ENCODE measurements around the gene CRYBA4.

Gene CRYBA4

DNA sequence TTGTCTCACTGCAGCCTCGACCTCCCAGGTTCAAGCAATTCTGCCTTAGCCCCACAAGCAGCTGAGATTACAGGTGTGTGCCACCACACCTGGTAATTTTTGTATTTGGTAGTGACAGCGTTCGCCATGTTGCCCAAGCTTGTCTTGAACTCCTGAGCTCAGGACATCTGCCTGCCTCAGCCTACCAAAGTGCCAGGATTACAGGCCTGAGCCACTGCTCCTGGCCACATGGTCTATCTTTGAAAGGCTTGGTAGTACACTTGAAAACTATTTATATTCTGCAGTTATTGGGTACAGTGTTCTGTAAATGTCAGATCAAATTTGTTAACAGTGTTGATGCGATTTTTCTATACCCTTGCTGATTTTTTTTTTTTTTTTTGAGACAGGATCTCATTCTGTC, 9.5 kb downstream of the CRYBA4 start:
- DNase-seq: no peak

DNA sequence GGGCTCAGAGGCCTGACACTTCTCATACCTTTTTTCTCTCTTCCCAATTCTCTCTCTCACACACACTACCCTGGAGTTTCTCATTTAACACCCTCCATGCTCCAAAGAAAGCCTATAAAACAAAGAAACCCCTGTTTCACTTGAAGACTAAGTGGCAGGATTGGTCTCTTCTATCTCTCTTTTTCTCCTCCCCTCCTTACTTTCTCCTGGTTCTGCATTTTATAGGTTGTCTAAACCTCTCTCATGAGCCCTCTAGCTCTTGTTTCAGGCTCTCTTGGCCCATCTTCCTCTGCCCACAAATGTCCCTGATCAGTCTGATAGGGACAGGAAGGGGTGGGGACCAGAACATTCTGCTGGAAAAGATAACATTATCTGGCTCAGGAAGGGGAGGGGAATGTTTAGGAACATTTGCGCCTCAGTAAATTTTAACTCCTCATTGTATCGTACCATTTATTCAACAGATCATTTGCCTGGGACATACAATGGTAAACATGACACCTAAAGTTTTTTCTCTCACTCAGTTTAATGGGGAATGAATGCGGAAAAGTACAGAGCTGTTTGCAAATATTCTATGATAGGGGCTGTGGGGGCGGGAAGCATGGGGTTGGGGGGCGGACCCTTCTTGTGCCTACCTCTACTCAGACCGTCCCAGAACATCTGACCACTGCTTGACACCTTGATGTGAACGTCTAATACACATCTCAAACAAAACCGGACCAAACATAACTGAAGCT, 10.8 kb downstream of the CRYBA4 start:
- DNase-seq: no peak

DNA sequence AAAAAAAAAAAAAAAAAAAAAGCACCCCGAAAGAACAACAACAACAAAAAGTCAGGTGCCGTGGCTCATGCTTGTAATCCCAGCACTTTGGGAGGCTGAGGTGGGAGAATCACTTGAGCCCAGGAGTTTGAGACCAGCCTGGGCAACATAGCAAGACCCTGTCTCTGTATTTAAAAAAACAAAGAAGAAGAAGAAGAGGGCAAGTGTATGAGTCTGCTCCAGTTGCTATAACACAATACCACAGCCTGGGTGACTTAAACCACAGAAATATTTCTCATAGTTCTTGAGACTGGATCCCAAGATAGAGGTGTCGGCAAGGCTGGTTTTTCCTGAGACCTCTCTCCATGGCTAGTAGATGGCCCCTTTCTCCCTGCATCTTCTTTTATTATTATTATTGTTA, 12.4 kb downstream of the CRYBA4 start:
- no peak for DNase-seq

DNA sequence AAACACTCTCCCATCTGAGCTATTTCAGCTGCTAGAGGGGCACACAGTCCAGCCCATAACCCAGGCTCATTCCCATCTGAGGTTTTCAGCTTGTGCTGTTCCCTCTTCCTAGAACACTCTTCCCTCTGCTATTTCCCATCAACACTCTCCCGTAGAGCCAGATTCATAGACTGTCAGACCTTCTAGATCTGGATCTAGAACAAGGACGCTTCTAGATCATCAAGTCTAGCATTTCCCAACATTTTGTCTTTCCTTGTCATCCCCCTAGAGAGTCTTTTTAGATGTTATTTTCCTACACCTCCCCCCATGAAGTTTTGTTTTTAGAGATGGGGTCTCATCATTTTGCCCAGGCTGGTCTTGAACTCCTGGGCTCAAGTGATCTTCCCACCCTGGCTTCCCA, 13.4 kb downstream of the CRYBA4 start:
- no peak for DNase-seq

DNA sequence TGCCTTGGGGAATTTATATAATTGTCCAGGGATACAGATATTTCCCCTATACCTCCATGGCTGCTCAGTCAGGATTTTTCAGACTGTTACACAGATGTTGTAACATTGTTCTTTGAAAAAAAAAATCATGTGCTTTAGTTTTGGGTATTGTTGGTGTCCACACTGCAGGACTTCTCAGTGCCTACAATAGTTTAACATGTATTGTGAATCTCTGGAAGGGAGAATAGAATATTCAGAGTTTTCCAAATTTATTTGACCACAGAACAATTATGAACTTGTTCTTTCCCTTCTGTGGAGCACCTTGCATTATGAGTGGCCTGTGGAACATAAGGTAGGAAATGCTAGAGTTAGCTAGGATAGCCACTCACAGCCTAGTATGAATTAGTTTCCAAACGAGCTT, 14.5 kb downstream of the CRYBA4 start:
- DNase-seq: no peak

DNA sequence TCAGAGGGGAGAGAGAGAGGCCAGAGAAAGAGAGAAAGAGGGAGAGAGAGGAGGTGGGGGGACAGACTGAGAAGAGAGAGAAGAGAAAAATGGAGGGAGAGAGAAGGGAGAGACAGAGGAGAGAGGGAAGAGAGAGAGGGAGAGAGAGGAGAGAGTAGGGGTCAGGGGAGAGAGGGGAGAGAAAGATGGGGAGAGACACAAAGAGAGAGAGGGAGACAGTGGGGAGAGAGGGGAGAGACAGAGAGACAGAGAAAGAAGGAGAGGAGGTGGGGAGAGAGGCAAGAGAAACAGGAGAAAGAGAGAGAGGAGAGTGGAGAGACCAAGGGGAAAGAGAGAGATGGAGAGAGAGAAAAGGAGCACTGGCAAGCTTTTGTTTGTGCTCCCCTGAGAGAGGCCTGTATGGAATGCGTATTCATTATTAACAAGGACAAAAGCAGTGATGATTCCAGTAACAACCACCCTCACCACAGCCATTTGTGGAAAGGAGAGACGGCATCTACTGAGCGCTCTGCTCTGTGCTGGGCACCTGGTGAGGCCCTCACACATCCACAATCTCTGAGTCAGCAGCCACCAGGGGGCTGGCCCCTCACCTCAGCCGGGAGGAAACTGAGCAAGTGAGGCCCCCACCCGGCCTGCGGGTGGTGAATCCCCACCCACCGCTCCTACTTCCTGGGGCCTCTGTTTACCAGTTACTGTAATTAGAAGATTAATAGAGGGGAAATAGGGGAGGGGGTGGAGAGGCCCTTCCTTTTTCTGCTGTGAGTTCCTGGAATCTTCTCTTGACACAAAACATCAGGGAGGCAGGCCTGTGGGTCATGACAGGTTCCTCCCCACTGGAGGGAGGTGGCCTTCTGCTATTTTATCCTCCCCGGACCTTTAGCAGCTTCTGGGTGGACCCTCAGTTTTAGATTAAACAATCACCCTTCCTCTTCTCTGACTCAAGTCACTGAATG, 21.0 kb downstream of the CRYBA4 start:
- DNase-seq: no peak

DNA sequence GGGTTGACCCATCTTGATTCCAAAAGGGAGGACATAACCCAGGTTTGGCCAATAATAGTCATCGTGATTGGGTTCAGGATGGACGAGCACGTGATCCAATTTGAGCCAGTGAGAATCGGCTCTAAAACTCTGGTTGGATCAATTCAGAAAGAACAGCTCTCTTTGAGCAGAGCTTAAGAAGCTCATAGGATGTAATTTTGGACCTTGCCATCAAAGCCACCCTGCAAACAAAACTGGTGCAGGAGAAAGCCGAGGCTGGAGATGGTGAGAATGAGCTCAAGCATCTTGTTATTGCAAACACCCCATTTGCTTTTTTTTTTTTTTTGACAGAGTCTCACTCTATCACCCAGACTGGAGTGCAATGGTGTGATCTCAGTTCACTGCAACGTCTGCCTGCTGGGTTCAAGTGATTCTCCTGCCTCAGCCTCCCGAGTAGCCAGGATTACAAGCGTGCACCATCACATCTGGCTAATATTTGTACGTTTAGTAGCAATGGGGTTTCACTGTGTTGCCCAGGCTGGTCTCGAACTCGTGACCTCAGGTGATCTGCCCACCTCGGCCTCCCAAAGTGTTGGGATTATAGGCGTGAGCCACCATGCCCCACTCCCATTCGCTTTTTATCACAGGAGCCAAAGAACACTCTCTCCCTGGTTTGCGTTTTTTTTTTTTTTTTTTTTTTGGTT, 21.8 kb downstream of the CRYBA4 start:
- no peak for DNase-seq

DNA sequence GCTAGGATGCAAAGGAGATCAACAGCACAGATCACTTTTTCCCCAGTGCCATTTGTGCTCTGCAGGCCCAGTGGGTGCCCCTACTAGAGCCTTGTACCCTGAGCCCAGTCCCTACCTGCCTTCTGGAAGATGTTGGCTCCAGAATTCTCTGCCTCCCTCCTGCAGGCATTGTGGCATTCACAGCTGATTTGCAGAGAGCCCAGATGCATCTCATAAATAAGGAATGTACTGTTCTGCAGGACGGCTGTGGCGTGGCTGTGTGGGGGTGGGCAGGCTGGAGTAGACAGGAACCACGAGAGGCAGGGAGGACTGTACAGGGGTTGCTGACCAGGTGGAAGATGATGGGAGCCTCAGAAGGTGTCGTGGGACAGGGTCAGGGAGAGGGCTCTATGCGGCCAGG, 24.4 kb downstream of the CRYBA4 start:
- DNase-seq: no peak

DNA sequence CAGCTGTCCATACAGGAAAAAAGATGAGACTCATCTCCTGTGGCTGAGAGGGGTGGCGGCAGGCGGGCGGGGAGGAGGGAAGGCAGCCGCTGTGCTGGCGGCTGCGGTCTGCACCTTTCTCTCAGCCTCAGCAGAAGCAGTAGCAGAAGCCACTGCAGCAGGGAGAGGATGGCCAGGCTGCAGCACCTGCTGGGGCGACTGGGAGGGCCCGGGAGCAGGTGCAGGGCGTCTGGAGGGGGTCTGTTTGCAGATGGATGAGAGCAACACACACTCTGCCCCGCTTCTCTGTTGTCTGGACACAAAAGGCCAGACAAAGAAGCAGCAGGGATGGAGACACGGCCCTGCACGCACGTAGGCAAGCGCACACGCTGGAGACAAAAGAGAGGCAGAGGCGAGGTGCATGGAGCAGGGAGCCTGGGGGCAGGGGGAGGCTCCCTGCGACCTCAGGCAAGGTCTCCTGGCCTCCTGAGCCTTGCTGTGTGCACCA, 26.3 kb downstream of the CRYBA4 start:
- DNase-seq: peak; percentile 87

DNA sequence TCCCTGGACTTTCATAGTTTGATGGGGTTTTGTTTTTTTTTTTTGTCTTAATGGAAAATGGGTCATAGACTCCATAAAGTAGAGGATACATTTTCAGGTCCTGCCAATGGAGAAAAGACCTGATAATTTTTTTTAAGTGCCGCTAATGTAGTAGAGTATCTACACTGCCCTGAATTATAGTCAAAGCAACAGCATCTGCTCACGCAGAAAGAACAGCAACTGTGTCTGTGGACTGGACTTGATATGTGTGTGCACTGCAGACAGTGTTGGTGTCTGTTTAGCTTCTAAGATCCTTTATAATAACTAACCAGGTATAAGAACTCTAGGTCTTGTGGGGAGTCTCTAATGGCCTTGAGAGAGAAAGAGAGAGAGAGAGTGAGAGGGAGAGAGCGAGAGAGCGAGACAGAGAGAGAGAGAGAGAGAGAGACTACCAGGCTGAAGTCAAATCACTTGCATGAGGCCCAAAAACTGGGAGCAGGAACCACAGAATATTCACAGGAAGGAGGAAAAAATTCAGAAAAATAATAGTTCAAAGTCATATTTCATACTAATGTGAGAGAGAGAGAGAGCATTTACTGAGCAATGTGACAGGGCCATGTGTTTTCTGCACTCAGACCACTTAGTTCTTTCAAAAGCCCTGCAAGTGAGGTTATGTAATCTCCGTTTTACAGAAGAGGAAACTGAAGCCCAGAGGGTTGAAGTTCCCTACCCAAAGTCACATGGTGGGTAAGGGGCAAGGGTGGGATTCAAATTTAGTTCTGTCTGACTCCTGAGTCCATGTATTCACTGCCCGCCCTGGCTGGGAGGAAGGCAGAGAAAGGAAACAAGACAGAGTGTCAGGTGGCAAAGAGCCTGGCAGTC, 27.0 kb downstream of the CRYBA4 start:
- no peak for DNase-seq

DNA sequence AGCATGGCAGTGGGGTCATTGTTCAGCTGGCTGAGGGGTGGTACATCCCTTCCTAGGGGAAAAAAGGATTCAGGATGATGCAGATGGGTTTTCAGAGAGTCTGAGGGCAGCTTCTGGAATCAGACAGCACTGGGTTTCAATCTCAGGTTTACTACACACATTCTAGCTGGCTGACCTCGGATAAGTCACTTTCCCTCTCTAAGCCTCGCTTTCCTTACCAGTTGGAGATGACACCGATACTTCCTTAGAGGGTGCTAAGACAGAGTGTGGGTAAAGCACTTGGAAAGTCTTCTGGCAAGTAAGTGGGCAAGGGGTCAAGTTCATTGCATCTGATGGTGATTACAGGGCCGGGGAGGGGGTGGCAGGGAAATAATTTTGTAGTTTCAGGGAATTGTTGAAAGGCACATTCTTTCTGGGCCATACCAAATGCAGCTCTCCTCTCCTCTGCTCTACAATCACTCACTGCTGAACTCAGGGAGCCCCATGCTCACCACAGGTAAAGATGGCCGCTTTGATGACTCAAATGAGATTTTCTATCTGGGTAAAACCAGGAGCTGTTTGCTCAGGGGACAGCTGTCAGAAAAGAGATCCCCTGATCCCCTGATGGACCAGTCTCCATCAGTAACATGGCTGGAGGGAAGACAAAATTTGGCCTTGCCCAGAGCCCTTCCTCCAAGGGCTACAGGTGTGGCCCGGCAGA, 29.1 kb downstream of the CRYBA4 start:
- DNase-seq: no peak

DNA sequence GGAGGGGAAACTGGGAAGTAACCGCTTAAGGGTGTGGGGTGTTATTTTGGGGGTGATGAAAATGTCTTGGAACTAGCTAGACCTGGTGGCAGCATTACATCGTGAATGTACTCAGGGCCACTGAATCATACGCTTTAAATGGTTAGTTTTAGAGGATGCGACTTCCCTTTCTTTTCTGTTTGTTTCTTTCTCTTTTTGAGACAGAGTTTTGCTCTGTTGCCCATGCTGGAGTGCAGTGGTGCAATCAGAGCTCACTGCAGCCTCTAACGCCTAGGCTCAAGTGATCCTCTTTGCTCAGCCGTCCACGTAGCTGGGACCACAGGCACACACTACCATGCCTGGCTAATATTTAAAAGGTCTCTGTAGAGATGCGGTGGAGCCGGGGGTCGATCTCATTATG, 30.1 kb downstream of the CRYBA4 start:
- no peak for DNase-seq

DNA sequence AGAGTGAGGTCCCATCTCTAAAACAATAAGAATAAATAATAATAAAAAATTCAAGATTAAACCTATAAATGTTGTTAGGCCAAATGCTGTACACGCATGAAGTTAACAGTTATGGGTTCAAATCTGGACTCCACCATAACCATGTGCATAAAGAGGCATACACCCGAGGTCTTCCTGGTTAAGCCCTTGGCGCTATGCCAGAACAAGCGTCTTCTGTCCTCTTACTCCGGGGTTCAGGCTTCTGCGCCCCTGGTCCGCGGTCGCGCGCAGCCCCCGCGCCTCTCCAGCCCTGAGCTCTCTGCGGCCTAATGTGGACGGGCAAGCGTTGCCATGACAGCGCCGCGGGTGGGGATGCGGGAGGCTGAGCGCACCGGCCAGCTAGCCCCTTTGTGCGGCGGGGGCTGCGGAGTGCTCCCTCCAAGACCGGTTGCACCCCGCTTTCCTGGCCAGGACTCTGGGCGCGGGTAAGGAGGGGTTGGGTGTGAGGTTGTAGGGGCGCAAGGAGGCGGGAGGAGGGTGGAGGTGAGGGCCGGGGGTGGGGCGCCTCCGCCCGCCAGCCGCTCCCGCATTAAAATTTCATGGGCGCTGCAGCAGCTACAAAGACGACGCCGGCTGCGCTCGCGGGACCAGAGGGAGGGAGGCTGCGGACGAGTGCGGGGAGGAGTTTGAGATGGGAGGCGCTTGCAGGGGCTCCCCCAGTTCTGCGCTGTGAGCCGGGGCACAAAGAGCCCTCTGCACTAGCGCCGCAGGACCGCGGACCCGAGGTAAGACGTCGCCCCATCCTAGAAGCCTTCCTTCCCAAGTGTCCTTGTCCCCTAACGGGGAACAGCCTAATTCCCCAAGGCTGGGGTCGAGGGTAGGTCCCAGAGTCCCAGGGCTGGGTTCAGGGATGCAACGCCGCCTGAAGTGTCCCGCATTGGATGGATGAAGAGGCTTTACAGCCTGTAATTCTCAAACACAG, 35.4 kb downstream of the CRYBA4 start, which contains the start of gene MIAT:
Gene MIAT, plus strand, starts transcription at position 698 of the 961 bp plus-strand sequence.
- no peak for DNase-seq

DNA sequence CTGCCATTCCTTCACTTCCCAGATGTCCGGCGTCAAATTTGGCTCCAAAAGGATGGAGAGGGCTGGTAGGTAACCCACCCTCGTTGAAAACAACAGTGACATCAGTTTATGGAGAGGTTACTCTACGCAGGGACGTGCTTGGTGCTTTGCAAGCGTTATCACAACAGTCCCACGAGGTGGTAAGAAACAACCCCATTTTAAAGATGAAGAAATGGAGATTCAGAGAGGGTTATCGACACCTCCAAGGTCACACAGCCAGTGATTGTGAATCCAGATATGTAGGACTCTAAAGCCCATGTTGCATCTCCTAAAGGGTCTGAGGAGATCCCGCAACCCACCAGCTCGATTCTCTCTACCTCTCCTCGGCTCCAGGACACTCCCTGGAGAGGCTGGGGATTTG, 36.4 kb downstream of the CRYBA4 start:
- no peak for DNase-seq

DNA sequence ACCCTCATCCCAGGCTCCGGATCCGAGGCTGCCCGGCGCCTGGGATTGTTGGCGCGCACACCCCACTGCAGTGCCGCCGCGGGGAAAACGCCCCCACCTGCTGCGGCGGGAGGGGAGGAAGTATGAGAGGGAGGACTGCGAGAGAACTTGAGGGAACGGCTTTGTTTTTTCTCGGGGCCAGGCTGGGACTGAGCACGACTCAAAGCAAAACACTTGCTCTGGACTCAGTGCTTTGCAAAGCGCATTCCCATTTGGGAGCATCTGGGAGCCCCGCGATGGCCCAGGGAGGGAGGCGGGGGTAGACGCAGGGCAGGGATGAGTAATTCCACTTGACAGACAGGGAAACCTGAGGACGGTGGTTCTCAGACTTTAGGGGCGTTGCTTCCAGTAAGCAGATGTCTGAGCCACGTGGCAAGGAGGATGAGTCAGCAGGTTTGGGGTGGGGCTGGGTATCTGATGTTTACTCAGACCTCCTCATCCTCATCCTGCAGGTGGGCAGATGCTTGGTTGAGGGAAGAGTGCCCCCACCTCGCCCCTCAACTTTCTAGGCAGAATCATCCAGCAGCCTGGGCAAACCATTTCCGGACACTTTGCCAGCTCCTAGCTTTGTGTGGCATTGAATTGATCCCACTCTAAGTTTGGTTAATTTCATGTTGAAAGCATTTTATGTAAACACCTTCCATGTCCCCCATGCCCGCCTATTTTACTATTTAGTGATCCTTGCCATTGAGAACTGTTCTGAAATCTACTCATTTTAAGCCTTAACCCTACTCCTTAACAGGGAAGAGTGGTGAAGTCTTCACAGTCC, 37.1 kb downstream of the CRYBA4 start:
- peak; percentile 40 for DNase-seq

DNA sequence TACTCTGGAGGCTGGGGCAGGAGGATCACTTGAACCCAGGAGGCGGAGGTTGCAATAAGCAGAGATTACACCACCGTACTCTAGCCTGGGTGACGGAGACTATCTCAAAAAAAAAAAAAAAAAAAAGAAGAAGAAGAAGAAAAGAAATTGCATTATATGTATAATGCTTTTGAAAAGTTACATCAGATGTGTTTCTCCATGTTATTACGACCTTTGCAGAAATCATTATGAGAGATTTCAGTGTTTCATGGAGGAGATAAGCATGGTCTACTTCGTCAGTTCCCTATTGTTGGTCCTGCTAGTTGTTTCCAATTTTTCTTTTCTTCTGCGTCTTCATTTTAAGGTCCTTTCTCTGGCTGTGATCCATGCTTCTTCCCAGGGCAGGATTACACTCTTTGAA, 38.6 kb downstream of the CRYBA4 start:
- DNase-seq: no peak

DNA sequence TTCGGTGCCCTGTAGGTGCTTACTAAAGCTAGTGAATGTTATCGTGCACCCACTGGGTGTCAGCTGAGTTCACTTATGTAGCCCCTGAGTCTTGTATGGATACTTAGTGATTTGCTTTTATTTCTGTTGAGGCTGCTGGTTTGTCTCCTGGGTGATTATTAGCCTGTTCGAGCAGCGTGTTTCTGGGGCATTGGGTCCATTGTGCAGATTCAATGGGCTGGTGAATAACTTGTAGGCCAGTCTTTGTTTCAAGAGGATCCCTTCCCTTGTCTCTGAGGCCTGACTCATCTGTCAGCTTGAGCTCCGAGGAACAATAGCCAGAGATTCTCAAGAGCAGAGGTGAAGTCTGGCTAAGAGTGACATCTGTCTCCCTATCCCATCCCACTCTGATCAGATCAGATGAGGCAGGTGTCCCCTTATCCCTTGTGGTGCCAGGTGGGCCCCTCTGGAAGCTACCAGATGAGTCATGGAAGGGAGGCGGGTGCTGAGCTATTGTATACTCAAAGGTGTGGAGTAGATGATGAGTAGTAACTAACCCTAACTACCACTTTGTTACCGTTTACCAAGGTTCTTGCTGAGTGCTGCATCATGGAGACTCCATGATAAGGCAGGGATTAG, 39.3 kb downstream of the CRYBA4 start:
- no peak for DNase-seq

DNA sequence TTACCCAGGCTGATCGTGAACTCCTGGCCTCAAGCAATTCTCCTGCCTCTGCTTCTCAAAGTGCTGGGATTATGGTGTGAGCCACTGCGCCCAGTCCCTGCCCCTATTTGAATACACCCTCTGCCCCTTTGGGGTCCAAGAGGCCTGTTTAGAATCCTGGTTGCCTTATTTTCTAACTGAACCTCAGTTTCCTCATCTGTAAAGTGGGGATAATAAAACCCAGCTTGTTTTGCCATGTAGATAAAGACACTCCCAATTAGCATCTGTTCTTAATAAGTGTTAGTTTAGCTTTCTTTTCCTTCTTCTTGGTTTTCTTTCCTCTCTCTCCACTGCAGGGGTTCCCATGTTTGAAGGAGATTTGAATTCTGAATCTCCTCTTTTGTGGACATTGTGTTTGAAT, 40.4 kb downstream of the CRYBA4 start:
- DNase-seq: no peak

DNA sequence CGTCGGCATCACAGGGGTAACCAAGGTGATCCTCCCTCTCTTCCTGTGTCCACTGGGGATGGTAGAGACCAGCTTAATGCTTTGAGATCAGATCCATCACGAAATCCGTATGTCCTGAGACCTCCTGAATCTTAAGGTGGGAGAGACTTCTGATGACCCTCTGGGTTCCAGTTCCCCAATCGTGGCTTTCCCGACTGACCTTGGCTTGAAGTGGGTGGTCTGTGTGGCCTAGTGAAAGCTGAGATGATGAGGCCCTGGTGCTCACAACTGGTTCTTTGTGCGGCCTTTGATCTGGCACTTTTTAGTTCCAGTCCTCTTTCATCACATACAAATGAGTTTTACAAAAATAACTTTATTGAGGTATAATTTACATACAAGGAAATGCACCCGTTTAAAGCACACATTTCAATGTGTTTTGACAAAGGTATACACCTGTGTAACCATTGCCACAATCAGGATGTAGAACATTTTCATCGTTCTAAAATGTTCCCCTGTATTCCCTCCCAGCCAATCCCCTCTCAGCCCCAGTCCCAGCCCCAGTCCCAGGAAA, 41.7 kb downstream of the CRYBA4 start:
- no peak for DNase-seq
